Mesenchymal stem cell (in vitro differentiated cells and primary cell): ENCODE data around the gene COL6A5.
A peak's percentile ranks its signal among the peaks of the same experiment; 100 is the strongest.

Experiments used
- DNase-seq: peaks from one replicate; pipeline ENCODE4 v3.0.0-alpha.2; 2013
- H2AFZ ChIP-seq: one replicate; pipeline ENCODE4 v1.6.1; 2013; ENCODE audit warnings: low read depth, mild to moderate bottlenecking, control low read depth, inconsistent platforms, low read length, moderate library complexity
- H2AK5ac ChIP-seq: 2 replicates; pipeline ENCODE4 v1.6.1; 2013; ENCODE audit warnings: low read length, moderate library complexity, mild to moderate bottlenecking, inconsistent platforms; ENCODE audit not compliant: severe bottlenecking
- H2BK120ac ChIP-seq: one replicate; pipeline ENCODE4 v1.6.1; 2013; ENCODE audit warnings: low read depth, mild to moderate bottlenecking, inconsistent platforms, low read length, moderate library complexity
- H2BK12ac ChIP-seq, 2 experiments: one replicate each; pipeline ENCODE4 v1.6.1; 2013; ENCODE audit warnings: inconsistent platforms in 2 of 2, low read length in 2 of 2, mild to moderate bottlenecking in 2 of 2, moderate library complexity in 2 of 2, control low read depth in 1 of 2
- H2BK15ac ChIP-seq: one replicate; pipeline ENCODE4 v1.6.1; 2013; ENCODE audit warnings: mild to moderate bottlenecking, low read depth, inconsistent platforms; ENCODE audit not compliant: poor library complexity, severe bottlenecking
- H2BK5ac ChIP-seq: 2 replicates; pipeline ENCODE4 v1.6.1; 2013; ENCODE audit warnings: low read depth, mild to moderate bottlenecking, low read length, control low read depth, inconsistent platforms; ENCODE audit not compliant: poor library complexity, severe bottlenecking
- H3K14ac ChIP-seq, 2 experiments: one replicate each; pipeline ENCODE4 v1.6.1; 2013; ENCODE audit warnings: inconsistent platforms in 2 of 2, low read length in 2 of 2, control low read depth in 1 of 2, mild to moderate bottlenecking in 1 of 2, moderate library complexity in 1 of 2
- H3K18ac ChIP-seq, 2 experiments: one replicate each; pipeline ENCODE4 v1.6.1; 2013; ENCODE audit warnings: inconsistent platforms in 2 of 2, low read length in 2 of 2, control low read depth in 1 of 2, low read depth in 1 of 2, mild to moderate bottlenecking in 1 of 2
- H3K23ac ChIP-seq, 2 experiments: one replicate each; pipeline ENCODE4 v1.6.1; 2013; ENCODE audit warnings: inconsistent platforms in 2 of 2, low read length in 2 of 2, mild to moderate bottlenecking in 2 of 2, moderate library complexity in 2 of 2, control low read depth in 1 of 2
- H3K27ac ChIP-seq: 2 replicates; pipeline ENCODE4 v1.5.1; 2013; ENCODE audit warnings: mild to moderate bottlenecking, moderate library complexity, low read length, control low read depth, inconsistent platforms; ENCODE audit not compliant: poor library complexity, severe bottlenecking
- H3K27me3 ChIP-seq, 2 experiments: 2 replicates each; pipeline versions ENCODE4 v1.6.1 to v1.7.0; 2013; ENCODE audit warnings: low read length in 2 of 2, mild to moderate bottlenecking in 2 of 2, moderate library complexity in 2 of 2, control low read depth in 1 of 2, inconsistent platforms in 1 of 2; ENCODE audit not compliant: control insufficient read depth in 1 of 2, insufficient read depth in 1 of 2
- H3K36me3 ChIP-seq, 2 experiments: 2 replicates each; pipeline versions ENCODE4 v1.6.1 to v1.7.0; 2013; ENCODE audit warnings: low read length in 2 of 2, control low read depth in 1 of 2, inconsistent platforms in 1 of 2, low read depth in 1 of 2, mild to moderate bottlenecking in 1 of 2; ENCODE audit not compliant: insufficient read depth in 2 of 2, control insufficient read depth in 1 of 2
- H3K4ac ChIP-seq, 2 experiments: one replicate each; pipeline ENCODE4 v1.6.1; 2013; ENCODE audit warnings: inconsistent platforms in 2 of 2, low read length in 2 of 2, mild to moderate bottlenecking in 2 of 2, moderate library complexity in 2 of 2, control low read depth in 1 of 2, low read depth in 1 of 2
- H3K4me1 ChIP-seq: 2 replicates; pipeline ENCODE4 v1.6.1; 2013; ENCODE audit warnings: low read depth, low read length, control low read depth; ENCODE audit not compliant: control insufficient read depth, insufficient read depth
- H3K4me2 ChIP-seq: 2 replicates; pipeline ENCODE4 v1.6.1; 2013; ENCODE audit warnings: low read length, mild to moderate bottlenecking, inconsistent platforms; ENCODE audit not compliant: poor library complexity, severe bottlenecking
- H3K4me3 ChIP-seq, 2 experiments: 2 replicates each; pipeline versions ENCODE4 v1.5.1 to v1.7.0; 2013; ENCODE audit warnings: low read length in 2 of 2, mild to moderate bottlenecking in 2 of 2, control low read depth in 1 of 2, low read depth in 1 of 2; ENCODE audit not compliant: insufficient read depth in 1 of 2
- H3K79me1 ChIP-seq: replicated peaks from 2 replicates; pipeline ENCODE4 v1.6.1; 2013; ENCODE audit warnings: mild to moderate bottlenecking, control low read depth, low read length, inconsistent platforms; ENCODE audit not compliant: poor library complexity, severe bottlenecking
- H3K9ac ChIP-seq: 2 replicates; pipeline ENCODE4 v1.7.0; 2013; ENCODE audit warnings: mild to moderate bottlenecking, low read length, moderate library complexity
- H3K9me3 ChIP-seq: 2 replicates; pipeline ENCODE4 v1.7.0; 2013; ENCODE audit warnings: mild to moderate bottlenecking, low read length; ENCODE audit not compliant: control insufficient read depth
- H4K8ac ChIP-seq: one replicate; pipeline ENCODE4 v1.6.1; 2013; ENCODE audit warnings: inconsistent platforms, mild to moderate bottlenecking, low read length, moderate library complexity
- H4K91ac ChIP-seq: one replicate; pipeline ENCODE4 v1.6.1; 2013; ENCODE audit warnings: mild to moderate bottlenecking, low read length, inconsistent platforms
- WGBS: methylation state at CpG from one replicate; pipeline ENCODE4 v1.1.7; 2013; ENCODE audit warnings: mixed read lengths; 5-methylcytosine and 5-hydroxymethylcytosine counted together

Gene COL6A5

DNA sequence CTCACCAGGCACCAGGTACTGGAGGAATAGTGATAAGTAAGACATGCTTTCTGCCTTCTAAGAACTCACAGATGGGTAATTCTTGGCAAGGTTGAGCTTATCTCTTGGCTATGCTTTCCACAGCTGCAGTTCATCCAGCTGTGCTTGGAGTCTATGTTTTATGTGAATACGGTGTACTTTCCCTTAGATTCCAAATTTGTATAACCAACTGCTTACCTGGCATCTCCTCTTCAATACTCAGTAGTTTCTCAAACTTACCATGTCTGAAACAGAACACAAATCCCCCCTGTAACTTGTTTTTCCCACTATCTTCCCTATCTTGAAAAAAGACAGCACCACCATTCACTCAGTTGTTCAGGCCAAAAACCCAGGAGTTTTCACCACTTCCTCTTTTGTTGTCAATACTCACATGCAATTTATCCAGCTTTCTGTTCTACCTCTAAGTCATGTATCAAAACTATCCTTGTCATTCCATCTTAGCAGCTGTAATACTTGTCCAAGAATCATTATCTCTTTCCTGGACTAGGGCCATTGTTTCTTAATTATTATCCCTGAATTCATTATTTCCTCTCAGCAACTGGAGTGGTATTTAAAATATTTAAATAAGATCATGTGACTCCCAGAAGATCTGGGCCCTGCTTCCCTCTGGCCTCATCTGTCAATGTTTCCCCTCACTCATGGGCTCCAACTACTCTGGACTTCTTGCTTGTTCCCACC, 32.6 kb downstream of the COL6A5 start:
- no peak overlapping the region for H2BK15ac ChIP-seq
- peaks cover 4% of the 10 kb centered on the region for H3K4me1 ChIP-seq
- H3K79me1 ChIP-seq: no peaks in the 10 kb centered on the region
- no peak overlapping the region for H3K23ac ChIP-seq
- no peak overlapping the region for H3K18ac ChIP-seq
- H4K8ac ChIP-seq: no peak overlapping the region
- no peak overlapping the region for H4K91ac ChIP-seq
- H3K27me3 ChIP-seq: peaks cover 0 to 6% of the 10 kb centered on the region in 2 experiments
- H3K4me2 ChIP-seq: no peak overlapping the region
- no peak overlapping the region for H3K4ac ChIP-seq
- H2BK12ac ChIP-seq: peak overlapping the region in 1 of 2 experiments; percentile 39
- H3K14ac ChIP-seq: no peak overlapping the region
- no peak overlapping the region for H3K27ac ChIP-seq
- H3K9me3 ChIP-seq: peaks cover 3% of the 10 kb centered on the region
- 100% methylated on average over 1 of the region's 1 CpG for WGBS
- H3K4me3 ChIP-seq: no peak overlapping the region
- peak overlapping the region; percentile 49 for H2AK5ac ChIP-seq
- no peak overlapping the region for H2AFZ ChIP-seq
- no peak overlapping the region for H3K9ac ChIP-seq
- no peak for DNase-seq
- H2BK5ac ChIP-seq: no peak overlapping the region
- no peak overlapping the region for H2BK120ac ChIP-seq
- H3K36me3 ChIP-seq: no peaks in the 10 kb centered on the region

- Histone ChIP-seq H3K23ac (no peak overlapping the region), H3K4me2 (no peak overlapping the region), H3K36me3 (no peaks in the 10 kb centered on the region), H4K91ac (peak overlapping the region; percentile 87), H3K79me1 (no peaks in the 10 kb centered on the region), H3K9me3 (peaks cover 3% of the 10 kb centered on the region), H2BK120ac (no peak overlapping the region), H3K4ac (peak overlapping the region in 1 of 2 experiments; percentile 46), H3K14ac (no peak overlapping the region), H3K27ac (peak overlapping the region; percentile 50), H3K27me3 (peaks cover 0 to 5% of the 10 kb centered on the region in 2 experiments), H3K9ac (no peak overlapping the region), H3K4me3 (no peak overlapping the region), H4K8ac (peak overlapping the region; percentile 46), H2BK15ac (no peak overlapping the region), H2AK5ac (peak overlapping the region; percentile 78), H2AFZ (no peak overlapping the region), H2BK5ac (no peak overlapping the region), H3K18ac (peak overlapping the region; percentile 54 to 84), H3K4me1 (peaks cover 4% of the 10 kb centered on the region), H2BK12ac (peak overlapping the region; percentile 75 to 79)
- 82% methylated on average over 7 of the region's 7 CpGs for WGBS
- no peak for DNase-seq
Measured at GRCh38 chr3:130378677-130379191, 33.3 kb downstream of the COL6A5 start.

GRCh38 chr3:130379274-130379673, 33.8 kb downstream of the COL6A5 start:
- H3K4me3 ChIP-seq: no peak overlapping the region
- H2BK120ac ChIP-seq: no peak overlapping the region
- no peak overlapping the region for H2BK5ac ChIP-seq
- no peak overlapping the region for H4K8ac ChIP-seq
- H4K91ac ChIP-seq: no peak overlapping the region
- H3K4me1 ChIP-seq: peaks cover 4% of the 10 kb centered on the region
- H2AFZ ChIP-seq: no peak overlapping the region
- H3K14ac ChIP-seq: no peak overlapping the region
- H3K9me3 ChIP-seq: peaks cover 3% of the 10 kb centered on the region
- H3K79me1 ChIP-seq: no peaks in the 10 kb centered on the region
- no peak overlapping the region for H3K4me2 ChIP-seq
- peaks cover 0 to 5% of the 10 kb centered on the region in 2 experiments for H3K27me3 ChIP-seq
- no peak overlapping the region for H2BK12ac ChIP-seq
- peak; percentile 58 for DNase-seq
- no peak overlapping the region for H3K4ac ChIP-seq
- H2BK15ac ChIP-seq: no peak overlapping the region
- H3K9ac ChIP-seq: no peak overlapping the region
- H3K18ac ChIP-seq: no peak overlapping the region
- WGBS: 10% methylated on average over 5 of the region's 6 CpGs
- H3K27ac ChIP-seq: peak overlapping the region; percentile 50
- H3K36me3 ChIP-seq: no peaks in the 10 kb centered on the region
- no peak overlapping the region for H2AK5ac ChIP-seq
- no peak overlapping the region for H3K23ac ChIP-seq

DNA sequence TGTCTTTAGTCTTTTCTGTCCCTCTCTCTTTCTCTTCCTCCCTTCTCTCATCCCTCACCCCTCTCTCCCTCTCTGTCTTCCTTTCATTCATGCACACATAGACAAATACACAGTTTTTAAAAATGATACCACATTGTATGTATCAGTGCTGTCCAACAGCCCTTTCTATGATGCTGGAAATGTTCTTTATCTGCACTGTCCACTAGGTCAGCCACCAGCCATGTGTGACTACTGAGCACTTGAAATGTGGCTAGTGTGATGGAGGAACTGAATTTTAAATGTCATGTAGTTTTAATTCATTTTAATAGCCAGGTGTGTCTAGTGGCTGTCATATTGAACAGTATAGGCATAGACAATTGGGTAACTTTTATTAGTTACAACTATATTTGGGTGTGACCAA, 34.9 kb downstream of the COL6A5 start:
- Histone ChIP-seq H4K91ac (no peak overlapping the region), H3K9me3 (peaks cover 3% of the 10 kb centered on the region), H3K9ac (no peak overlapping the region), H3K27ac (no peak overlapping the region), H3K27me3 (peaks cover 0 to 5% of the 10 kb centered on the region in 2 experiments), H3K23ac (no peak overlapping the region), H2AK5ac (no peak overlapping the region), H3K79me1 (no peaks in the 10 kb centered on the region), H3K14ac (no peak overlapping the region), H2BK5ac (no peak overlapping the region), H2AFZ (no peak overlapping the region), H2BK15ac (no peak overlapping the region), H2BK12ac (no peak overlapping the region), H3K36me3 (no peaks in the 10 kb centered on the region), H3K4me3 (no peak overlapping the region), H3K4ac (no peak overlapping the region), H3K4me1 (peaks cover 4% of the 10 kb centered on the region), H2BK120ac (no peak overlapping the region), H4K8ac (no peak overlapping the region), H3K4me2 (no peak overlapping the region), H3K18ac (no peak overlapping the region)
- no peak for DNase-seq
